ENCODE data around the gene CD22. TPM values are rescaled to one million over a fixed set of nuclear protein-coding genes. Genes with fewer than 3 reads are reported as not detected.
A peak's percentile ranks its signal among the peaks of the same experiment; 100 is the strongest.

Gene CD22
- total and polyA plus RNA-seq, 2 of the 13 experiments (the other 11 are each of a cell fraction or from before 2014, with no cell fraction given) = 0.71 to 1.7 TPM

DNA sequence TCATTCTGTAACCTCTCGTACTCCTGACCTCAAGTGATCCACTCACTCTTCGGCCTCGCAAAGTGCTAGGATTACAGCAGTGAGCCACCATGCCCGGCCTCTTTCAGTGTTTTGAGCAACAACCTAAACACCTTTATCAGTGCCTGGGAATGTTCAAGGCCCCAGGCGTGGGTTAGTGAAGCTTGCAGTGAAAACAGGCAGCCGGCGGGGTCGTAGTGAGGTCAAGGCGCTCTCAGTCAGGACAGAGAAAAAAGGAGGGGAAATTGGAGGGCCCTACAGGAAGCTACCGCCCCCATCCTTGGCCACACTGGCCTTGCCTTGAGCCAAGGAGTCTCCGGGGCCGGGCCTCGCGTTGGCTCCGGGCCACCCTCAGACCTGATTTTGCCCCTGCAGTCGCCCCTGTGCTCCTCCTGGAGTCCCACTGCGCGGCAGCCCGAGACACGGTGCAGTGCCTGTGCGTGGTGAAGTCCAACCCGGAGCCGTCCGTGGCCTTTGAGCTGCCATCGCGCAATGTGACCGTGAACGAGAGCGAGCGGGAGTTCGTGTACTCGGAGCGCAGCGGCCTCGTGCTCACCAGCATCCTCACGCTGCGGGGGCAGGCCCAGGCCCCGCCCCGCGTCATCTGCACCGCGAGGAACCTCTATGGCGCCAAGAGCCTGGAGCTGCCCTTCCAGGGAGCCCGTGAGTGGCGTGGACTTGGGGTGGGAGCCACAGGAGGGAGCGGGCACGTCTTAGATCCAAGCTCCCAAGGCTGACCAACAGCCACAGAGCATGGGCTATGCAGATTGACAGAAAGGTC lies 19.3 kb upstream of the CD22 start (continued):
- TF ChIP-seq, protein P1, sequence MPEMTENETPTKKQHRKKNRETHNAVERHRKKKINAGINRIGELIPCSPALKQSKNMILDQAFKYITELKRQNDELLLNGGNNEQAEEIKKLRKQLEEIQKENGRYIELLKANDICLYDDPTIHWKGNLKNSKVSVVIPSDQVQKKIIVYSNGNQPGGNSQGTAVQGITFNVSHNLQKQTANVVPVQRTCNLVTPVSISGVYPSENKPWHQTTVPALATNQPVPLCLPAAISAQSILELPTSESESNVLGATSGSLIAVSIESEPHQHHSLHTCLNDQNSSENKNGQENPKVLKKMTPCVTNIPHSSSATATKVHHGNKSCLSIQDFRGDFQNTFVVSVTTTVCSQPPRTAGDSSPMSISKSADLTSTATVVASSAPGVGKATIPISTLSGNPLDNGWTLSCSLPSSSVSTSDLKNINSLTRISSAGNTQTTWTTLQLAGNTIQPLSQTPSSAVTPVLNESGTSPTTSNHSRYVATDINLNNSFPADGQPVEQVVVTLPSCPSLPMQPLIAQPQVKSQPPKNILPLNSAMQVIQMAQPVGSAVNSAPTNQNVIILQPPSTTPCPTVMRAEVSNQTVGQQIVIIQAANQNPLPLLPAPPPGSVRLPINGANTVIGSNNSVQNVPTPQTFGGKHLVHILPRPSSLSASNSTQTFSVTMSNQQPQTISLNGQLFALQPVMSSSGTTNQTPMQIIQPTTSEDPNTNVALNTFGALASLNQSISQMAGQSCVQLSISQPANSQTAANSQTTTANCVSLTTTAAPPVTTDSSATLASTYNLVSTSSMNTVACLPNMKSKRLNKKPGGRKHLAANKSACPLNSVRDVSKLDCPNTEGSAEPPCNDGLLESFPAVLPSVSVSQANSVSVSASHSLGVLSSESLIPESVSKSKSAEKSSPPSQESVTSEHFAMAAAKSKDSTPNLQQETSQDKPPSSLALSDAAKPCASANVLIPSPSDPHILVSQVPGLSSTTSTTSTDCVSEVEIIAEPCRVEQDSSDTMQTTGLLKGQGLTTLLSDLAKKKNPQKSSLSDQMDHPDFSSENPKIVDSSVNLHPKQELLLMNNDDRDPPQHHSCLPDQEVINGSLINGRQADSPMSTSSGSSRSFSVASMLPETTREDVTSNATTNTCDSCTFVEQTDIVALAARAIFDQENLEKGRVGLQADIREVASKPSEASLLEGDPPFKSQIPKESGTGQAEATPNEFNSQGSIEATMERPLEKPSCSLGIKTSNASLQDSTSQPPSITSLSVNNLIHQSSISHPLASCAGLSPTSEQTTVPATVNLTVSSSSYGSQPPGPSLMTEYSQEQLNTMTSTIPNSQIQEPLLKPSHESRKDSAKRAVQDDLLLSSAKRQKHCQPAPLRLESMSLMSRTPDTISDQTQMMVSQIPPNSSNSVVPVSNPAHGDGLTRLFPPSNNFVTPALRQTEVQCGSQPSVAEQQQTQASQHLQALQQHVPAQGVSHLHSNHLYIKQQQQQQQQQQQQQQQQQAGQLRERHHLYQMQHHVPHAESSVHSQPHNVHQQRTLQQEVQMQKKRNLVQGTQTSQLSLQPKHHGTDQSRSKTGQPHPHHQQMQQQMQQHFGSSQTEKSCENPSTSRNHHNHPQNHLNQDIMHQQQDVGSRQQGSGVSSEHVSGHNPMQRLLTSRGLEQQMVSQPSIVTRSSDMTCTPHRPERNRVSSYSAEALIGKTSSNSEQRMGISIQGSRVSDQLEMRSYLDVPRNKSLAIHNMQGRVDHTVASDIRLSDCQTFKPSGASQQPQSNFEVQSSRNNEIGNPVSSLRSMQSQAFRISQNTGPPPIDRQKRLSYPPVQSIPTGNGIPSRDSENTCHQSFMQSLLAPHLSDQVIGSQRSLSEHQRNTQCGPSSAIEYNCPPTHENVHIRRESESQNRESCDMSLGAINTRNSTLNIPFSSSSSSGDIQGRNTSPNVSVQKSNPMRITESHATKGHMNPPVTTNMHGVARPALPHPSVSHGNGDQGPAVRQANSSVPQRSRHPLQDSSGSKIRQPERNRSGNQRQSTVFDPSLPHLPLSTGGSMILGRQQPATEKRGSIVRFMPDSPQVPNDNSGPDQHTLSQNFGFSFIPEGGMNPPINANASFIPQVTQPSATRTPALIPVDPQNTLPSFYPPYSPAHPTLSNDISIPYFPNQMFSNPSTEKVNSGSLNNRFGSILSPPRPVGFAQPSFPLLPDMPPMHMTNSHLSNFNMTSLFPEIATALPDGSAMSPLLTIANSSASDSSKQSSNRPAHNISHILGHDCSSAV (CRISPR knock-in tag; IDR thresholded peaks at IDR 0.05; ENCODE audit: borderline replicate concordance) = no peak
- no peak for TF ChIP-seq JUNB (CRISPR knock-in tag; IDR thresholded peaks at IDR 0.05; ENCODE audit: borderline replicate concordance)
- TF ChIP-seq ZNF326 (CRISPR knock-in tag; IDR thresholded peaks at IDR 0.05; ENCODE audit: borderline replicate concordance) = no peak
- TF ChIP-seq ZNF713 (CRISPR knock-in tag; IDR thresholded peaks at IDR 0.05) = no peak
- peak; percentile 57; the same call in 1 of the 2 replicates for TF ChIP-seq ZNF430 (CRISPR knock-in tag; IDR thresholded peaks at IDR 0.05)
- TF ChIP-seq ZNF180 (CRISPR knock-in tag; IDR thresholded peaks at IDR 0.05; ENCODE audit: borderline replicate concordance, low read depth) = no peak
- TF ChIP-seq KLF6 (CRISPR knock-in tag; IDR thresholded peaks at IDR 0.05) = no peak; the same call in 1 of the 2 replicates
- no peak for TF ChIP-seq MAF1 (CRISPR knock-in tag; IDR thresholded peaks at IDR 0.05; ENCODE audit: borderline replicate concordance)
- TF ChIP-seq ZNF75D (CRISPR knock-in tag; IDR thresholded peaks at IDR 0.05; ENCODE audit: borderline replicate concordance) = no peak
- TF ChIP-seq BCL6 (CRISPR knock-in tag; IDR thresholded peaks at IDR 0.05) = peak; percentile 80
- TF ChIP-seq ZNF558 (CRISPR knock-in tag; IDR thresholded peaks at IDR 0.05; ENCODE audit: borderline replicate concordance) = no peak
- TF ChIP-seq GRHL1 (CRISPR knock-in tag; conservative IDR thresholded peaks at IDR 0.05) = no peak
- TF ChIP-seq, protein P2, sequence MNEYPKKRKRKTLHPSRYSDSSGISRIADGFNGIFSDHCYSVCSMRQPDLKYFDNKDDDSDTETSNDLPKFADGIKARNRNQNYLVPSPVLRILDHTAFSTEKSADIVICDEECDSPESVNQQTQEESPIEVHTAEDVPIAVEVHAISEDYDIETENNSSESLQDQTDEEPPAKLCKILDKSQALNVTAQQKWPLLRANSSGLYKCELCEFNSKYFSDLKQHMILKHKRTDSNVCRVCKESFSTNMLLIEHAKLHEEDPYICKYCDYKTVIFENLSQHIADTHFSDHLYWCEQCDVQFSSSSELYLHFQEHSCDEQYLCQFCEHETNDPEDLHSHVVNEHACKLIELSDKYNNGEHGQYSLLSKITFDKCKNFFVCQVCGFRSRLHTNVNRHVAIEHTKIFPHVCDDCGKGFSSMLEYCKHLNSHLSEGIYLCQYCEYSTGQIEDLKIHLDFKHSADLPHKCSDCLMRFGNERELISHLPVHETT (CRISPR knock-in tag; conservative IDR thresholded peaks at IDR 0.05) = no peak
- TF ChIP-seq ELF3 (CRISPR knock-in tag; IDR thresholded peaks at IDR 0.05) = no peak
- TF ChIP-seq ZFP36L1 (CRISPR knock-in tag; IDR thresholded peaks at IDR 0.05) = no peak
- TF ChIP-seq ZNF703 (CRISPR knock-in tag; IDR thresholded peaks at IDR 0.05; ENCODE audit: borderline replicate concordance) = no peak
- TF ChIP-seq KDM4B (CRISPR knock-in tag; IDR thresholded peaks at IDR 0.05) = no peak
- no peak for TF ChIP-seq ZNF576 (CRISPR knock-in tag; IDR thresholded peaks at IDR 0.05)

Measured in HepG2 (cell line).